GM18909 (cell line): ENCODE data around the gene CACNA2D2.

ENCODE experiments used
- ATAC-seq: cut with Tn5 transposase; IDR thresholded peaks from one replicate; pipeline ENCODE4 v1.9.1; 2021; ENCODE audit warnings: mild to moderate bottlenecking; ENCODE audit not compliant: unreplicated experiment, poor library complexity

Gene CACNA2D2

DNA sequence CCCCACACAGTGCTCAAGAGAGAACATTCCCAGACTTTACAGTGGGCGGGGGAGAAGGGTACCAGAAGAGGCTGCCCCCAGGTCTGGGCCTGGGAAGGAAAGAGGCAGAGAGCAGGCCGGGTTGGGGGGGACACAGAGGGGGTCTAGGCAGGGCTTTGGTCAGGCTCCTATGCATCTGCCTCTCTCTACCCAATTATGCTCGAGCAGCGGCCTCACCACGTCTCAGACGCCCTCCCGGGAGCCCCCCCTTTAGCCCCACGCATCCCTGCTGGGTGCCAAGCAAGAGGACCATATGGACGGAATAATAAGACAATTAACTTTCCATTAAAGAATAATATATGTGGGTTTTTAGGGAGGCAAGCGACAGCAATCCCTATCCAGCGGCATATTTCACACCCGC lies 32.8 kb downstream of the CACNA2D2 start:
- no peak for ATAC-seq

DNA sequence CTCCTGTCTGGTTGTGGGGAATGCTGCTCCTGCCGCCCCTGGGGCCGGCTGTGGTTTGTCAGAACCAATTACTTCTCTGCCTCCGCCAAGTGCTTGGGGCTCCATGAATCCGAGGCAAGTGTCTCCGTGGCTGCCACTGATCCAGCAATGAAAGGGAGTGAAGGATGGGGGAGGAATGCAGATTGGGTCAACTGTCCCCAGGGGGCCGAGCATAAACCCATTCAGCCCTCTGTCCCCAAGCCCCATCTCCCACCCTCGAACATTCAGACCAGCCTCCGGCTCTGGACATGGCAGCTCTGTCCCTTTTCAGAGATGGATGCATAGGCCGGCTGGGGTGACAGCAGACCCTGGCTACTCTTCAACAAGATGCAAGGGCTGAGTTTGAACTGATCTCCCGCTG lies 35.5 kb downstream of the CACNA2D2 start:
- no peak for ATAC-seq

DNA sequence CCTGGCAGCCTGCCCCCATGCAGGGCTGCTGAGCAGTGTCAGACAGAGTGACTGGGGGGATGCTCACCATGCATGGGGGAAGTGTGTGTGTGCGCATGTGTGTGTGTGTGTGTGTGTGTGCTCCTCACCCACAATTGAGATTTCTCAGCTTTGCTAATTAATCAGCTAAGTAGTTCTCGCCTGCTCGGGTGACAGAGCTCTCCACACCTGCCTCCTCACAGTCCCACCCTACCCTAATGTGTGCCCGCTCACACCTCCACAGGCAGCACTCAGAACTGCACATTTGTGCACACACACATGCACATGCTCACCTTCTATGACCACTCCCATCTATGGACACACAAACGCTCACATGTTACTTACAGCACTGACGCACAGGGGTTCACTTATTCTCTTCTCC lies 37.3 kb downstream of the CACNA2D2 start:
- no peak for ATAC-seq

DNA sequence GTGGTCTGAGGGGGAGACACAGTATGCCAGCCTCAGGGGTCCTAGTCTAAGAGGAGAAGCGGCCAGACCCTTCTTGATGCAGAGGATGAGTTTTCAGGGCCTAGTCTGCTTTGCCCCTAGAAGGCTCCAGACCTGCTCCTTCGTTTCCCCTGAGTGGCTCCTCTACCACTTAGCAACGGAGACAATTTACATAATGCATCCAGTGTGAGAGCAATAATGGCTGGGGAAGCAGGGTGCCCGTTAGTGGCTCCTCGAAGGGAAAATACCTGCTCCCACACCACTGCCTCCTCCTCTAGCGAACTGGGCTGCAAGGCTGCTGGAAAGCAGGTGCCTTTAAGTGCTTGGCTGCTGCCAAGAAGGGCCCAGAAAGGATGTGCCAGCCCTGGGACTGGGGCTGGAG lies 38.9 kb downstream of the CACNA2D2 start:
- ATAC-seq = no peak

DNA sequence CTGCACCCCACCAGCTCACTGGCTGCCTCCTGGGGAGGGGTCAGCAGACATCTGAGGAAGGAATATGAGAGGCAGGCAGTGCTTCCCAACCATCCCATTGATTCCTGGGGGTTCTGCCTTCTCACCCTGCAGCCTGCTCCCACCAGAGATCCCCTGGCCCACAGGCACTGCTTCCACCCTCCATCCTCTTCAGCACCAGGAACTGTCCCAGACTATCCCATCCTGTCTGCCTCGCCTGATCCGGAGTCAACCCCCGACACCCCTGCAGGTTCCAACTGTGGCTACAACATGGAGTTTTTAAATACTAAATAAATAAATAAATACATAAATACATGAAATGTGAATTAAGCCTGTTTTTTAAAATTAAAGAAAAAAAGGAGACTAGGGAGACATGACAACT lies 43.6 kb downstream of the CACNA2D2 start:
- no peak for ATAC-seq

- ATAC-seq = no peak
Measured at GRCh38 chr3:50457988-50458387, 45.4 kb downstream of the CACNA2D2 start.

GRCh38 chr3:50455161-50456018 lies 48.0 kb downstream of the CACNA2D2 start:
- no peak for ATAC-seq

DNA sequence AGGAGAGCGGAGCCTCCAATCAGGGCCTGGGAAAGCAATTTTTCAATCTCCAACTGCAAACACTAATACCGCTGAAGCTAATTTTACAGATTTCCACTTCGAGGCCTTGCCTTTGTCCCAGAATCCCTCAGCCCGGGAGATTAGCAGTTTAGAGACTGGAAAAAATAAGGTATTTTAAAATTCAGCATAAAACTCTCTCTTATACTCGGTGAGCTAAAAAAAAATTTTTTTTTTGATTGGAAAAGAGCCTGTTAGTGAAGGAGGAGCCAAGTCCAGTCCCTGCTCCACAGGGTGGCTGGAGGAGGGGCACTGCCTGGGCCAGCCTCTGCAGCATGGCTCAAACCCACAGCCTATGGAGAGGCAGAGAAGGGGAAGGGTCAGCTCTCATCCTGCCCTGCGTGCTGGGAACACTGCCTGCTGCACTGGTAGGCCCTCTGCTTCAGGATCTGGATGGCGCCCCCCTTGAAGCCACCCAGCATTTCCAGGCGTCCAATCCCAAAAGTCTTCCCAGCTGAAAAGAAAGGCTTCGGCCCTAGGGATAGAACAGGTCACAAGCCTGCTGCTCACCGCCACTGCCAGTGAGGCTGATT lies 48.9 kb downstream of the CACNA2D2 start:
- no peak for ATAC-seq

GRCh38 chr3:50453907-50454306 lies 49.5 kb downstream of the CACNA2D2 start:
- ATAC-seq = no peak

DNA sequence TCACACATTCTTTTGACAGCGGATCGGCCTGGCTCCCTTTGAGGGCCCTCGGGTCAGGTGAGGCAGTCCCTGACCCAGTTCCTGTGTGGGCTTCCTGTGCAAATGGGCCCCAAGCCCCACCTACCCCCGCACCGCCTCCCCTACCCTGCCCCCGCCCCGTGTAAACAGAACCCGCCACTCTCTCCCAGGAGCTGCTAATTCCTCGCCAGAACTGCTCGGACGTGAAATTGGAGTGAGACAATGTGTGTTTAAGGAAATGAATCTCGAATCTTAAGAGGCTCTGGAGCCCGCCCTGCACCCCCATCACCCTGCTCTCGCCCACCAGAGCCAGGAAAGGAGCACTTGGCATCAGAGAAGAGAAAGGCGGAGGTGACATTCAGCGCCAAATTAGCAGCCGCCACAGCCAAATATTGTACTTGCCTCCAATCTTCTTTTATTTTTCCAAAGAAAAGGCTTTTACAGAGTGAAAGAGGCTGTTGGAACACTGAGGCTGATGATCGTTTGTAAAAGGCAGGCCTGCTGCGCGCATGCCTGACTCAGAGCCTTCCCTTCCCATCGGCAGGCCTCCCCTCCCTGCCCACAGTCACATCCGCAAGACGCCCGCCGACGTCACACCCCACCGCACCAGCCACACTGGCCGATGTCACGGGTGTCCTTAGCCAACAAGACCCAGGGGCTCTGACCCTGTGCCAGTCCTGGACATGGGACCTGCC lies 53.1 kb downstream of the CACNA2D2 start:
- ATAC-seq = no peak

- ATAC-seq = no peak
Measured at GRCh38 chr3:50448752-50449539, 54.5 kb downstream of the CACNA2D2 start.

DNA sequence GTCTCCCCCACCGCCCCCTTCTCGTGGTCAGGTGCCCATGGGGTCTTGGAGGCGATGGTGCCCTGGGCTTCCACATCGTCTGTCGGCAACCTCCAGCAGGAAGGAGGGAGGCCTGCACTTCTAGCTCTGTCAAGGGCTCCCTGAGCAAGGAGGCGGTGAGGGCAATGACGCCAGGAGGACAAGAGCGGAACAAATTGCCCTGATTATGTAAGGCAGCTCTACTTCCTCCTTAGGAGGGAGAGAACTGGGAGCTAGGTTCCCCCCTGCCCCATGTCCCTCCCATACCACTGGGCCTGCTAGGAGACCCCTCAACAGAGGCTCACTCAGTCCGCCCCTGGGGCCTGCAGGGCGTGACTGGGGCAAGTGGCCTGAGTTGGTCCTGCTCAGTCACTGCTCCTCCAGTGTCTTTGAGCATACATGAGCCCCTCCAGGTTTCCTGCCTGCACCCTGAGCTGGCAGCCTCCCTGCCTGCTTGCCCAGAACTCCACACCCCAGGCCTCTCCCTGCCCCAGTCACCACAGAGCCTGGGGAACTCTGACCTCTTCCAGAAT lies 56.1 kb downstream of the CACNA2D2 start:
- no peak for ATAC-seq

- ATAC-seq = no peak
Measured at GRCh38 chr3:50445919-50446318, 57.5 kb downstream of the CACNA2D2 start.

DNA sequence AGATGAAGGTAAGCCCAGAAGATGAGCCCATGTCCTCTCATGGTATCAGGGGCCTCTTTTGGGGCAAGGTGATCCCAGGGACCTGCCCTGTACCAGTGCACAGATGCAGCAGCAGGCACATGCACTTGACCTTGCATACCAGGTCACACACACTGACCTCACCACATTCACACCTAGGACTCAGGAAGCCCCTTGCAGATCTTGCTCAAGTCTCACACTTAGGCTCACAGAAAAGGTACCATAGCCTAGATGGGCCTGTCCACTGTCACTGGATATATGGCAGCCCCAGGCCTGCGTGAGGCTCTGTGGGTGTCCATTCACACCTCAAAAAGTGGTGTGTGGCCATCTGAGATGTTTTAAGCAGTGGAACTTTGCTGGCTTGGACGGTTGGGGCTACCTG lies 58.7 kb downstream of the CACNA2D2 start:
- ATAC-seq = no peak

DNA sequence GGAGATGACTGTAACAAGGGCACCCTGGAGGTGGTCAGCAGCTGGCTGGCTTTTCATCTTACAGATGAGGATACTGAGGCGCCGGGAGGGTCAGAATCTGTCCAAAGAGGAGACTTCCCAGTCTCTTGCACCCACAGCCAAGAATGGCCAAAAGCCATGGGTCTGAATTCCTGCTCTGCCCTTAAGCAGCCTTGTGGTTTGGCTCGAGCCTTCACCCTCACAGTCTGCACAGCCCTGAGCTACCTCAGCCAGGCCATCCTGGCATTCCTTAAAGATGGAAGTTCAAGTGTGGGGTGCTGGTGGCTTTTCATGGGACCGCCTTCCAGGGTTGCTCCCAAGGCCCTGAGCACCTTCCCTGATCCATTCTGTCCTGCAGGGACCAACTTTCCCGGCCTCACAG lies 59.2 kb downstream of the CACNA2D2 start:
- no peak for ATAC-seq

GRCh38 chr3:50442945-50443579 lies 60.4 kb downstream of the CACNA2D2 start:
- no peak for ATAC-seq

- ATAC-seq = no peak
Measured at GRCh38 chr3:50441424-50442217, 61.8 kb downstream of the CACNA2D2 start.

DNA sequence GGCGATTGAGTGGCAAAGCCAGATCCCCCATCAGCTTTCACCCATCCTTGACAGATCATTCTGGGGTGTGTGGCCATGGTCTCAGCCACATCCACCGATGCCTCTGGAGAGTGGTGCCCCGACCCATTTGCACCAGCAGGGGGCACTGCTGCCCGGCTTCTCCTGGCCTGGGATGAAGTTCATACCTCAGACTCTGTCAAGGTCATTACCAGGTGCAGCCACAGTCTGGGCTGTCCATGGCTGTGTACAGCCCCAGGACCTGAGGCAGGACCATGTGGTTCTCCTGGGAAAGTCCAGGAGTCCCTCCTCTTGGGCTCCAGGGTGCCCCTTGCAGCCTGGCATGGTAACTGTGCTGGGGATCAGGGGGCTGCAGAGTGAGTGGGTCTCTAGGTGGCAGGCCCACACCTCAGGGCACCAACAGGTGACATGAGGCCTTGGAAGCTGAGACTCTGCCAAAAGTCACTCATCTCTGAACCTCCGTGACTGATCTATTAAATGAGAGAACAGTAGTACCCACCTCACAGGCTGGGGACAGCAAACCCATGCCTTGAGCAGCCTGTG lies 67.2 kb downstream of the CACNA2D2 start:
- peak; percentile 55 for ATAC-seq
